Stomach (tissue), 9 donors: ENCODE data around the gene CFAP298. TPM values are rescaled to one million over a fixed set of nuclear protein-coding genes. Genes with fewer than 3 reads are reported as not detected.

Experiments
- DNase-seq, 2 donors: peaks; one replicate each; pipeline versions ENCODE4 v3.0.0 to v3.0.0-alpha.2; 2013 to 2019
- H3K27ac ChIP-seq, 5 donors: fragments of 200-600 bp in 4 of 5; sonication (generic) in 4 of 5; one replicate each; pipeline ENCODE4 v1.5.1; 2013 to 2019; ENCODE audit warnings: mild to moderate bottlenecking in 1 of 5, moderate library complexity in 1 of 5
- H3K27me3 ChIP-seq, 3 donors: fragments of 200-600 bp; sonication (generic); one replicate each; pipeline ENCODE4 v1.5.1; 2017 to 2019; ENCODE audit warnings: mixed run types in 1 of 3
- H3K36me3 ChIP-seq, 4 donors: fragments of 200-600 bp; sonication (generic); 1 replicate in 3 of 4; 2 replicates in 1 of 4; pipeline ENCODE4 v1.5.1; 2016 to 2019
- H3K4me1 ChIP-seq, 4 donors: fragments of 200-600 bp; sonication (generic); one replicate each; pipeline ENCODE4 v1.5.1; 2016 to 2019
- H3K4me3 ChIP-seq, 4 donors: fragments of 200-600 bp; sonication (generic) in 3 of 4; one replicate each; pipeline ENCODE4 v1.5.1; 2016 to 2019; ENCODE audit warnings: mild to moderate bottlenecking in 1 of 4
- H3K9me3 ChIP-seq, 4 donors: fragments of 200-600 bp; sonication (generic); one replicate each; pipeline ENCODE4 v1.5.1; 2016 to 2019
- EP300 ChIP-seq: sonication (generic); formaldehyde crosslinking; IDR thresholded peaks from one replicate; pipeline ENCODE4 v1.6.1; 2017; ENCODE audit warnings: antibody characterized with exemption
- POLR2A ChIP-seq, 4 donors: fragments of 450-650 bp; IDR thresholded peaks; one replicate each; pipeline ENCODE4 v1.6.1; 2016; ENCODE audit warnings: antibody characterized with exemption in 4 of 4, control low read depth in 2 of 4, mild to moderate bottlenecking in 1 of 4, moderate library complexity in 1 of 4
- POLR2AphosphoS5 ChIP-seq, 3 donors: sonication (generic); formaldehyde crosslinking; IDR thresholded peaks; one replicate each; pipeline ENCODE4 v1.6.1; 2016; ENCODE audit warnings: antibody characterized with exemption in 3 of 3
- WGBS, 5 donors: extraction: QIAGEN DNeasy Blood & Tissue Kit in 3 of 5; methylation state at CpG; one replicate each; pipeline versions ENCODE4 v1.1.5 to v1.1.7; 2013 to 2018; 5-methylcytosine and 5-hydroxymethylcytosine counted together
- intact Hi-C: fragments of 100-400 bp; cut with DNase I; formaldehyde crosslinking; loops from one replicate; pipeline ENCODE4 v1.15.1; 2023; ENCODE audit warnings: low total_unique reads
- polyA plus RNA-seq, 3 donors: library from polyadenylated mRNA; stranded (reverse); fragments of 200-250 nt; gene quantifications; one replicate each; pipeline ENCODE4 v1.2.3, GENCODE V29; 2013
- small RNA-seq, 4 donors: library from RNA; depleted of rRNA; stranded (forward); fragments of <200 nt; gene quantifications; one replicate each; pipeline ENCODE3, GENCODE V24; 2016
- total RNA-seq, 5 donors: library from RNA; depleted of rRNA; stranded (reverse); fragments of >200 nt; gene quantifications; one replicate each; pipeline versions ENCODE4 v1.1.0 to v1.2.3, GENCODE V29; 2014 to 2016
- TF ChIP-seq, protein P1 (sequence below), 7 experiments: fragments of 450-650 bp in 4 of 7; fragments of 200-600 bp in 3 of 7; sonication (generic) in 3 of 7; IDR thresholded peaks; one replicate each; pipeline ENCODE4 v1.5.1; 2016 to 2019; ENCODE audit warnings: antibody characterized with exemption in 7 of 7, control low read depth in 2 of 7, mild to moderate bottlenecking in 1 of 7
- donor health status: healthy with polysubstance abuse.
- donor health status: Bipolar disorder and iron deficiency.
- donor health status: healthy.

CFAP298 gene
- total and polyA plus RNA-seq, 8 donors = 0.87 to 61.8 (median 29.5) TPM

- Histone ChIP-seq H3K27me3 (no peaks in the 10 kb centered on the region), H3K4me1 (peaks cover 0 to 7% (median 0%) of the 10 kb centered on the region in 4 donors), H3K9me3 (no peaks in the 10 kb centered on the region), H3K27ac (no peak overlapping the region), H3K4me3 (no peak overlapping the region), H3K36me3 (no peaks in the 10 kb centered on the region)
- WGBS, 5 donors = 66 to 80% (median 72%) methylated on average over 3 of the region's 3 CpGs
- no peak for DNase-seq
- TF ChIP-seq, protein P1, sequence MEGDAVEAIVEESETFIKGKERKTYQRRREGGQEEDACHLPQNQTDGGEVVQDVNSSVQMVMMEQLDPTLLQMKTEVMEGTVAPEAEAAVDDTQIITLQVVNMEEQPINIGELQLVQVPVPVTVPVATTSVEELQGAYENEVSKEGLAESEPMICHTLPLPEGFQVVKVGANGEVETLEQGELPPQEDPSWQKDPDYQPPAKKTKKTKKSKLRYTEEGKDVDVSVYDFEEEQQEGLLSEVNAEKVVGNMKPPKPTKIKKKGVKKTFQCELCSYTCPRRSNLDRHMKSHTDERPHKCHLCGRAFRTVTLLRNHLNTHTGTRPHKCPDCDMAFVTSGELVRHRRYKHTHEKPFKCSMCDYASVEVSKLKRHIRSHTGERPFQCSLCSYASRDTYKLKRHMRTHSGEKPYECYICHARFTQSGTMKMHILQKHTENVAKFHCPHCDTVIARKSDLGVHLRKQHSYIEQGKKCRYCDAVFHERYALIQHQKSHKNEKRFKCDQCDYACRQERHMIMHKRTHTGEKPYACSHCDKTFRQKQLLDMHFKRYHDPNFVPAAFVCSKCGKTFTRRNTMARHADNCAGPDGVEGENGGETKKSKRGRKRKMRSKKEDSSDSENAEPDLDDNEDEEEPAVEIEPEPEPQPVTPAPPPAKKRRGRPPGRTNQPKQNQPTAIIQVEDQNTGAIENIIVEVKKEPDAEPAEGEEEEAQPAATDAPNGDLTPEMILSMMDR (IDR thresholded peaks at IDR 0.05) = no peak
- TF ChIP-seq POLR2A (IDR thresholded peaks at IDR 0.05) (no peak), EP300 (no peak), POLR2AphosphoS5 (IDR thresholded peaks at IDR 0.05) (no peak)
- intact Hi-C loops = no loop called here
Measured at GRCh38 chr21:32558106-32558505, 54.1 kb downstream of the CFAP298 start.

DNA sequence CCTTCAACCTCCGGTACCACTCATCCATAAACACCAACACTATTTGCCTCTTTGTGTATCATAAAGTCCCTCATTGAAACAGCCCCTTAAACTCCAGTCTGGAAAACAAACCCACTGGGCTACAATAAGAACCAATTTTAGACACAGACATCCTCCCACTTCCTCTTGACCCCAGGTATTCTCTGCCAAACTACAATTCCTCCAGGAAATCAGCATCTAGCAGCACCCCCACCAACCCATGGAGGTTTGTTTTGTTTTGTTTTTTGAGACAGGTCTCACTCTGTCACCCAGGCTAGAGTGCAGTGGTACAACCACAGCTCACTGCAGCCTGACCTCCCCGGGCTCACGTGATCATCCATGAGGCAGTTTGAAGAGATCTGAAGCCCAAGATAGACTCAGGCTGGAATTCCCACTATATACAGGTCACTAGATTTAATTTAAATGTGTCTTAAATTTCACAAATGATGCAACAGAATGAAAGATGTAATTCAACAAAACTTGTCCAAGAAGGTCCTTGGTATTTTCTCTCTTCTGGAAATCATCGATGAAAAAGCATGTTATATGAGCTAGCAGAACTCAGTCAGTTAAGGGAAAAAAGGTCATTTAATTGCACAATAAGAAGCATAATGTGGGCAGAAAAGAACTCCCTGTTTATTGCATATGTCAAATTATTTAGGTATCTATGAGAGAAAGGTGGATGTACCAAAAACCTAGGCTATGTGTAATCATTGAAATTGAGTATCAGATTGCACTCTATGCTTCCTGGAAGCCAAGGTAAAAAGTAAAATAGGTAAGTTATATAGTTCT is 57.1 kb downstream of the CFAP298 start:
- no peak overlapping the region for H3K4me3 ChIP-seq
- 88 to 95% (median 90%) methylated on average over 4 of the region's 4 CpGs for WGBS, 5 donors
- no peak overlapping the region for H3K27ac ChIP-seq
- H3K4me1 ChIP-seq = no peaks in the 10 kb centered on the region
- no peaks in the 10 kb centered on the region for H3K27me3 ChIP-seq
- no peak for DNase-seq
- H3K9me3 ChIP-seq = no peaks in the 10 kb centered on the region
- TF ChIP-seq POLR2A (IDR thresholded peaks at IDR 0.05) (no peak), EP300 (no peak), POLR2AphosphoS5 (IDR thresholded peaks at IDR 0.05) (no peak)
- TF ChIP-seq, protein P1 (IDR thresholded peaks at IDR 0.05) = no peak
- intact Hi-C loops = no loop called here
- no peaks in the 10 kb centered on the region for H3K36me3 ChIP-seq

DNA sequence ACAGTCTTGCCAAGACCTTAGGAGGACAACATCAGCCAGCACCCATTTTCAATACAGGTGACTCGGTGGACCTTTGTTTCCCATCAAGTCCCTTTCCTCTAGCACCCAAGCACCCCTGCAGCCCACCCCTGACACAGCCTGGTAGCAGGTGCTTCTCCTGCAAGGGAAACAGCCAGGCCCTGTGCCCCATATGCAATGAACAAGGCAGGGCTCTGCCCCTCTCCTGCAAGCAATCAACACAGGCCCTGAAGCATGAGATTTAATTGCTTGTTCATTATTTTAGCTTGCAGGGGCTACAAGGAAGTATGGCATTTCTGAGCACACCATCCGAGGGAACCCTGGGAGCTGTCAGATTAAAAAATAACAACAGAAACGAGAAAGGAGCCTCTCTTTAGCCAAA is 62.3 kb downstream of the CFAP298 start:
- no peak for TF ChIP-seq POLR2A (IDR thresholded peaks at IDR 0.05)
- no peak for TF ChIP-seq POLR2AphosphoS5 (IDR thresholded peaks at IDR 0.05)
- Histone ChIP-seq H3K27ac (no peak overlapping the region), H3K4me1 (no peaks in the 10 kb centered on the region), H3K36me3 (no peaks in the 10 kb centered on the region), H3K9me3 (no peaks in the 10 kb centered on the region), H3K27me3 (no peaks in the 10 kb centered on the region), H3K4me3 (no peak overlapping the region)
- no peak for DNase-seq
- intact Hi-C loops = no loop called here
- 48 to 84% (median 80%) methylated on average over 3 of the region's 3 CpGs for WGBS, 5 donors

DNA sequence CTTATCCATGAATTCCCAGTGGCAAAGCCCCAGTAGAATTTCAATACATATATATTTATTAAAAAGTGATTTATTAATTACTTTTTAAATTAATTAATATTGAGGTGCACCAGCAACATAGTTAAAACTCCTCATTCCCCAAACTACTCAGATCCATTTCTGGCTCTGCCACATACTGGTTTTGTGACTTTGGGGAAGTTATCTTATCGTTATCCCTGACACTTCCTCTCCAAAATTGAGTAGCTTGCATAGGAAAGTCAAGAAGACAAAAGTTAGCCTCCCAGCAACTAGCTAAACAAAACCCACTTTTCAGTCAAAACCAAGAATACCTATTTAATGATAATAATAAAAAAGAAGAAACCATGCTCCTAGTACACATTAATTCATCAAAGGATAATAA is 62.7 kb downstream of the CFAP298 start:
- intact Hi-C loops = no loop called here
- 63 to 74% (median 66%) methylated on average over 1 of the region's 1 CpG for WGBS, 5 donors
- H3K36me3 ChIP-seq = no peaks in the 10 kb centered on the region
- no peak overlapping the region for H3K27ac ChIP-seq
- no peaks in the 10 kb centered on the region for H3K9me3 ChIP-seq
- H3K4me1 ChIP-seq = no peaks in the 10 kb centered on the region
- H3K4me3 ChIP-seq = no peak overlapping the region
- no peaks in the 10 kb centered on the region for H3K27me3 ChIP-seq
- TF ChIP-seq POLR2AphosphoS5 (IDR thresholded peaks at IDR 0.05) = no peak
- TF ChIP-seq, protein P1 (IDR thresholded peaks at IDR 0.05) = no peak
- no peak for TF ChIP-seq EP300
- no peak for TF ChIP-seq POLR2A (IDR thresholded peaks at IDR 0.05)
- DNase-seq = no peak

Small RNA genes within 50 kb of the gene (small RNA-seq; reads per million reads assigned to genes)
- 0 to 0.30 (median 0.11) reads per million in 4 donors for gene RNA5SP490

Other genes with a start within 250 kb of the CFAP298 start
- 10 to 100 TPM in 4 of 5 donors, 1 to 10 TPM in 1; 9.3 to 16.3 (median 15.4) TPM for gene URB1, start 219.4 kb downstream of the CFAP298 start, total RNA-seq
- gene URB1, start 219.4 kb downstream of the CFAP298 start, polyA plus RNA-seq = 1 to 10 TPM; 1.2 to 3.4 (median 1.9) TPM
- 100 to 1,000 TPM in 1 of 5 donors, 10 to 100 TPM in 4; 10.6 to 142 (median 48.7) TPM for gene EVA1C, start 199.7 kb downstream of the CFAP298 start, total RNA-seq
- 10 to 100 TPM; 18.2 to 39.1 (median 33.6) TPM for gene EVA1C, start 199.7 kb downstream of the CFAP298 start, polyA plus RNA-seq
- under 1 TPM in 1 of 5 donors, not detected in 4; 0.73 TPM for gene TCP10L, start 26.9 kb downstream of the CFAP298 start, total RNA-seq
- 1 to 10 TPM in 1 of 3 donors, not detected in 2; 1.3 TPM for gene TCP10L, start 26.9 kb downstream of the CFAP298 start, polyA plus RNA-seq
- 100 to 1,000 TPM in 1 of 5 donors, 10 to 100 TPM in 2, 1 to 10 TPM in 1, under 1 TPM in 1; 0.89 to 245 (median 11.2) TPM for gene SYNJ1, start 115.6 kb upstream of the CFAP298 start, total RNA-seq
- gene SYNJ1, start 115.6 kb upstream of the CFAP298 start, polyA plus RNA-seq = 1 to 10 TPM; 2.3 to 3.7 (median 3.4) TPM
- 100 to 1,000 TPM in 2 of 5 donors, 10 to 100 TPM in 3; 53.2 to 106 (median 82.6) TPM for gene PAXBP1, start 159.4 kb upstream of the CFAP298 start, total RNA-seq
- gene PAXBP1, start 159.4 kb upstream of the CFAP298 start, polyA plus RNA-seq = 10 to 100 TPM in 1 of 3 donors, 1 to 10 TPM in 2; 6.0 to 19.6 (median 7.6) TPM